HepG2 (cell line): ENCODE measurements around the gene TREH. TPM values are rescaled to one million over a fixed set of nuclear protein-coding genes. Genes with fewer than 3 reads are reported as not detected.

ENCODE experiments used
- ATAC-seq: fragments of 200-7000 bp; cut with Tn5 transposase; 3 replicates; pipeline ENCODE4 v1.9.1; 2020; ENCODE audit warnings: mild to moderate bottlenecking, moderate library complexity
- BruUV-seq: library from RNA; stranded (reverse); fragments of 400-500 nt; replicated peaks from 2 replicates; lab custom pipeline; 2021; lab: Mats Ljungman, UMichigan
- CTCF ChIA-PET: fragments of 300-600 bp; formaldehyde crosslinking; extraction: SDS; loops from one replicate; lab custom pipeline; 2021; ENCODE audit warnings: low total read pairs, inconsistent platforms, low intra/inter-chr PET ratio; lab: Yijun Ruan, JAX
- POLR2A ChIA-PET: fragments of 350-600 bp; sonication (Branson Sonifier 250); formaldehyde crosslinking; loops from one replicate; lab custom pipeline; 2020; ENCODE audit warnings: antibody characterized with exemption, inconsistent platforms; lab: Yijun Ruan, JAX
- DNase-seq: peaks from one replicate; pipeline ENCODE4 v3.0.0-alpha.2; 2015; ENCODE audit warnings: low spot score
- FAIRE-seq: peaks from 3 replicates; lab custom pipeline; 2011; peaks lifted over from hg19 to GRCh38; lab: Jason Lieb, UNC
- H2AFZ ChIP-seq: one replicate; pipeline ENCODE4 v1.6.1; 2011; ENCODE audit warnings: low read length, inconsistent platforms
- H3K27ac ChIP-seq: fragments of 300-600 bp; 3 replicates; pipeline ENCODE4 v1.8.0; 2011; ENCODE audit warnings: mixed run types, mild to moderate bottlenecking, mixed read lengths, low read length, inconsistent platforms; ENCODE audit not compliant: insufficient read depth; ENCODE audit errors: extremely low read length
- H3K27me3 ChIP-seq, 2 experiments: fragments of 200-600 bp in 1 of 2; 2 replicates in 1 of 2; 3 replicates in 1 of 2; pipeline versions ENCODE4 v1.6.0 to v1.8.0; 2011; ENCODE audit warnings: low read length in 2 of 2, mild to moderate bottlenecking in 2 of 2, moderate library complexity in 2 of 2, inconsistent platforms in 1 of 2; ENCODE audit not compliant: insufficient read depth in 2 of 2, control insufficient read depth in 1 of 2
- H3K36me3 ChIP-seq, 2 experiments: fragments of 200-600 bp in 1 of 2; replicated peaks in 1 of 2; 2 replicates in 1 of 2; 3 replicates in 1 of 2; pipeline versions ENCODE4 v1.5.1 to v1.8.0; 2011; ENCODE audit warnings: low read length in 2 of 2, inconsistent platforms in 1 of 2; ENCODE audit not compliant: insufficient read depth in 2 of 2, control insufficient read depth in 1 of 2
- H3K4me1 ChIP-seq: 2 replicates; pipeline ENCODE4 v1.5.1; 2012; ENCODE audit warnings: low read length, inconsistent platforms; ENCODE audit not compliant: insufficient read depth
- H3K4me2 ChIP-seq: 2 replicates; pipeline ENCODE4 v1.6.0; 2011; ENCODE audit warnings: low read depth, low read length, inconsistent platforms
- H3K4me3 ChIP-seq, 3 experiments: fragments of 200-600 bp in 1 of 3; sonication (generic), shearing (Covaris generic) in 1 of 3; replicated peaks in 1 of 3; 2 replicates each; pipeline ENCODE4 v1.5.1; 2011 to 2016; ENCODE audit warnings: low read length in 3 of 3, inconsistent platforms in 2 of 3, low read depth in 2 of 3, mild to moderate bottlenecking in 2 of 3, control low read depth in 1 of 3, mixed read lengths in 1 of 3; ENCODE audit not compliant: insufficient read depth in 1 of 3
- H3K79me2 ChIP-seq: one replicate; pipeline ENCODE4 v1.6.1; 2011; ENCODE audit warnings: low read length, inconsistent platforms; ENCODE audit not compliant: insufficient read depth
- H3K9ac ChIP-seq: 2 replicates; pipeline ENCODE4 v1.6.0; 2011; ENCODE audit warnings: mild to moderate bottlenecking, low read depth, low read length, inconsistent platforms; ENCODE audit not compliant: insufficient read depth
- H3K9me3 ChIP-seq: 2 replicates; pipeline ENCODE4 v1.5.1; 2012; ENCODE audit warnings: mild to moderate bottlenecking, low read length
- H4K20me1 ChIP-seq: 2 replicates; pipeline ENCODE4 v1.6.0; 2011; ENCODE audit warnings: inconsistent platforms, mild to moderate bottlenecking, low read length, moderate library complexity; ENCODE audit not compliant: insufficient read depth
- HMGA1 ChIP-seq: sonication (generic); formaldehyde crosslinking; conservative IDR thresholded peaks from 2 replicates; pipeline ENCODE4 v1.4.0; 2020; ENCODE audit warnings: missing genetic modification reagents
- MAFF ChIP-seq: IDR thresholded peaks from 2 replicates; pipeline ENCODE4 v1.6.1; 2011; ENCODE audit warnings: low read depth, low read length, improper control_type of control experiment
- RARG ChIP-seq: sonication (generic); formaldehyde crosslinking; IDR thresholded peaks from 2 replicates; pipeline ENCODE4 v1.4.0; 2020; ENCODE audit warnings: low read depth, mild to moderate bottlenecking, missing genetic modification reagents
- TSC22D2 ChIP-seq: sonication (generic); formaldehyde crosslinking; IDR thresholded peaks from 2 replicates; pipeline ENCODE4 v1.5.1; 2020; ENCODE audit warnings: missing genetic modification reagents, mild to moderate bottlenecking, borderline replicate concordance
- ZFX ChIP-seq: sonication (generic); formaldehyde crosslinking; IDR thresholded peaks from 2 replicates; pipeline ENCODE4 v1.4.0; 2020; ENCODE audit warnings: mild to moderate bottlenecking, low read depth, missing genetic modification reagents, moderate library complexity
- ZMYM3 ChIP-seq: sonication (generic); formaldehyde crosslinking; IDR thresholded peaks from 2 replicates; pipeline ENCODE4 v1.5.1; 2020; ENCODE audit warnings: mild to moderate bottlenecking, missing genetic modification reagents
- ZNF263 ChIP-seq: sonication (generic); formaldehyde crosslinking; IDR thresholded peaks from 2 replicates; pipeline ENCODE4 v1.4.0; 2020; ENCODE audit warnings: missing genetic modification reagents
- ZNF430 ChIP-seq: sonication (generic); formaldehyde crosslinking; IDR thresholded peaks from 2 replicates; pipeline ENCODE4 v1.9.0; 2021; ENCODE audit warnings: mild to moderate bottlenecking, missing genetic modification reagents
- ZNF501 ChIP-seq: sonication (generic); formaldehyde crosslinking; IDR thresholded peaks from 2 replicates; pipeline ENCODE4 v1.5.1; 2020; ENCODE audit warnings: mild to moderate bottlenecking, moderate library complexity, missing genetic modification reagents
- ZNF619 ChIP-seq: sonication (generic); formaldehyde crosslinking; IDR thresholded peaks from 2 replicates; pipeline ENCODE4 v1.4.0; 2020; ENCODE audit warnings: mild to moderate bottlenecking, missing genetic modification reagents
- ZNF687 ChIP-seq: sonication (generic); formaldehyde crosslinking; IDR thresholded peaks from 2 replicates; pipeline ENCODE4 v1.5.1; 2020; ENCODE audit warnings: mild to moderate bottlenecking, missing genetic modification reagents, moderate library complexity
- WGBS: methylation state at CpG from one replicate; pipeline ENCODE4 v1.1.6; 2017; ENCODE audit warnings: low lambda C conversion rate; 5-methylcytosine and 5-hydroxymethylcytosine counted together
- in situ Hi-C: cut with HindIII; loops from 2 replicates; pipeline ENCODE4 v1.10.0; 2017; ENCODE audit warnings: low pct_unique_long_range_greater_than_20kb; ENCODE audit not compliant: extremely low pct_ligation_motif_present
- intact Hi-C: fragments of 100-400 bp; cut with micrococcal nuclease; formaldehyde crosslinking; loops from one replicate; pipeline ENCODE4 v1.10.0; 2022; ENCODE audit not compliant: unreplicated experiment
- polyA plus RNA-seq, 8 experiments: library from polyadenylated mRNA; depleted of rRNA in 3 of 8; stranded (reverse) in 7 of 8; unstranded in 1 of 8; fragments of >200 nt; fragmentation: Illumina TruSeq in 4 of 8; extraction: Trizol in 4 of 8; gene quantifications; 2 replicates each; pipeline versions ENCODE4 v1.2.1 to v1.2.3, GENCODE V29; 2011 to 2016; ENCODE audit warnings: low read depth in 4 of 8, missing spikeins in 1 of 8, mixed read lengths in 1 of 8; ENCODE audit not compliant: insufficient read depth in 1 of 8
- total RNA-seq, 5 experiments: library from RNA; depleted of rRNA; stranded (reverse); fragments of >200 nt; fragmentation: Illumina TruSeq; extraction: Trizol; gene quantifications; 2 replicates each; pipeline ENCODE4 v1.2.3, GENCODE V29; 2016; ENCODE audit warnings: low read depth in 1 of 5

TREH gene
- total and polyA plus RNA-seq, 2 of the 13 experiments (the other 11 are each of a cell fraction or from before 2014, with no cell fraction given): 0.53 to 0.86 TPM

GRCh38 chr11:118694185-118694584 is 14.7 kb upstream of the TREH start:
- 69% methylated on average over 4 of the region's 8 CpGs for whole genome bisulfite sequencing

GRCh38 chr11:118691926-118692830 is 12.7 kb upstream of the TREH start:
- intact Hi-C loops (loop anchor here (10.0 kb wide), 1 partner anchor 53 kb away; no protein-coding TSS in a partner anchor), in situ Hi-C loops (loop anchor here (5.0 kb wide), 1 partner anchor 265 kb away; the partner anchor contains the start of gene UPK2)
- POLR2A ChIA-PET: no interaction called here
- Histone ChIP-seq H3K4me1 (peaks cover 66% of the 10 kb centered on the region), H3K9ac (no peak overlapping the region), H3K4me3 (no peak overlapping the region; a peak in 1 of 6 replicates), H3K36me3 (no peaks in the 10 kb centered on the region), H4K20me1 (no peaks in the 10 kb centered on the region), H3K27me3 (peaks cover 0 to 6% of the 10 kb centered on the region in 2 experiments; a peak in 1 of 5 replicates), H3K79me2 (no peaks in the 10 kb centered on the region), H3K4me2 (peak overlapping the region; percentile 47; the same call in 1 of the 2 replicates), H3K9me3 (no peaks in the 10 kb centered on the region), H2AFZ (no peak overlapping the region), H3K27ac (no peak overlapping the region)
- CTCF ChIA-PET: no interaction called here
- 28% methylated on average over 12 of the region's 15 CpGs for WGBS
- no TSS peak for BruUV-seq
- ATAC-seq (no peak), DNase-seq (peak; percentile 45), FAIRE-seq (no peak)
- TF ChIP-seq TSC22D2 (CRISPR knock-in tag): no peak
- peak; percentile 55 for TF ChIP-seq MAFF
- peak; percentile 48 for TF ChIP-seq ZNF263 (CRISPR knock-in tag)
- TF ChIP-seq ZNF430 (CRISPR knock-in tag): no peak
- TF ChIP-seq RARG (CRISPR knock-in tag): no peak
- TF ChIP-seq ZNF687 (CRISPR knock-in tag): peak; percentile 20; the same call in 1 of the 2 replicates
- no peak for TF ChIP-seq ZNF501
- TF ChIP-seq HMGA1 (CRISPR knock-in tag): no peak
- 0 out of 2 replicates have a peak, but pooled peaks have one; percentile 7 for TF ChIP-seq ZFX (CRISPR knock-in tag)

More at GRCh38 chr11:118694185-118694584, 14.7 kb upstream of the TREH start:
- no TSS peak for BruUV-seq
- no peak for DNase-seq
- Histone ChIP-seq H2AFZ (no peak overlapping the region), H3K4me3 (no peak overlapping the region), H3K36me3 (no peaks in the 10 kb centered on the region), H3K9me3 (no peaks in the 10 kb centered on the region), H4K20me1 (no peaks in the 10 kb centered on the region), H3K4me1 (peaks cover 52% of the 10 kb centered on the region), H3K79me2 (no peaks in the 10 kb centered on the region), H3K9ac (no peak overlapping the region), H3K27ac (no peak overlapping the region), H3K27me3 (peaks cover 0 to 6% of the 10 kb centered on the region in 2 experiments; a peak in 1 of 5 replicates), H3K4me2 (no peak overlapping the region)
- in situ Hi-C loops (loop anchor here (5.0 kb wide), 1 partner anchor 263 kb away; the partner anchor contains the start of gene UPK2), intact Hi-C loops (loop anchor here (10.0 kb wide), 1 partner anchor 51 kb away; no protein-coding TSS in a partner anchor)
- no peak for ATAC-seq
- TF ChIP-seq ZNF619 (CRISPR knock-in tag) (no peak), ZMYM3 (peak; percentile 60; the same call in 1 of the 2 replicates)
- ChIA-PET POLR2A (no interaction called here), CTCF (no interaction called here)
- FAIRE-seq: no peak
